ENCODE results near the gene CEP112. TPM values are rescaled to one million over a fixed set of nuclear protein-coding genes. Genes with fewer than 3 reads are reported as not detected.

The CEP112 gene
- total RNA-seq, 1 donor from 2014 or later, result 9.5 TPM

- no peak for TF ChIP-seq CTCF (IDR thresholded peaks at IDR 0.05)
These were observed 291.7 kb downstream of the CEP112 start for GRCh38 chr17:65900216-65900615.

GRCh38 chr17:65898651-65899050 is 293.3 kb downstream of the CEP112 start:
- TF ChIP-seq CTCF (IDR thresholded peaks at IDR 0.05), result no peak
- peaks cover 16% of the 10 kb centered on the region for H3K4me1 Mint-ChIP-seq (ENCODE audit: unreplicated experiment)

More at GRCh38 chr17:65900216-65900615, 291.7 kb downstream of the CEP112 start:
- peaks cover 14% of the 10 kb centered on the region for H3K4me1 Mint-ChIP-seq (ENCODE audit: unreplicated experiment)
- no peak for DNase-seq (ENCODE audit: extremely low spot score, unreplicated experiment)
- H3K27ac Mint-ChIP-seq (ENCODE audit: unreplicated experiment), result no peak overlapping the region
- H3K9me3 Mint-ChIP-seq (ENCODE audit: unreplicated experiment), result no peaks in the 10 kb centered on the region
- no peaks in the 10 kb centered on the region for H3K27me3 Mint-ChIP-seq (ENCODE audit: unreplicated experiment)
- no peak overlapping the region for H3K4me3 Mint-ChIP-seq (ENCODE audit: unreplicated experiment)
- peaks cover 5% of the 10 kb centered on the region for H3K36me3 Mint-ChIP-seq (ENCODE audit: unreplicated experiment)

GRCh38 chr17:65896889-65897288 is 295.0 kb downstream of the CEP112 start:
- Mint-ChIP-seq H3K9me3 (ENCODE audit: unreplicated experiment) (no peaks in the 10 kb centered on the region), H3K4me1 (ENCODE audit: unreplicated experiment) (peaks cover 16% of the 10 kb centered on the region), H3K27me3 (ENCODE audit: unreplicated experiment) (no peaks in the 10 kb centered on the region), H3K4me3 (ENCODE audit: unreplicated experiment) (no peak overlapping the region), H3K36me3 (ENCODE audit: unreplicated experiment) (peaks cover 4% of the 10 kb centered on the region), H3K27ac (ENCODE audit: unreplicated experiment) (no peak overlapping the region)
- DNase-seq (ENCODE audit: extremely low spot score, unreplicated experiment), result no peak
- no peak for TF ChIP-seq CTCF (IDR thresholded peaks at IDR 0.05)

More at GRCh38 chr17:65898651-65899050, 293.3 kb downstream of the CEP112 start:
- Mint-ChIP-seq H3K4me3 (ENCODE audit: unreplicated experiment) (no peak overlapping the region), H3K36me3 (ENCODE audit: unreplicated experiment) (peaks cover 2% of the 10 kb centered on the region), H3K9me3 (ENCODE audit: unreplicated experiment) (no peaks in the 10 kb centered on the region), H3K27ac (ENCODE audit: unreplicated experiment) (no peak overlapping the region), H3K27me3 (ENCODE audit: unreplicated experiment) (no peaks in the 10 kb centered on the region)
- no peak for DNase-seq (ENCODE audit: extremely low spot score, unreplicated experiment)

- no peaks in the 10 kb centered on the region for H3K9me3 Mint-ChIP-seq (ENCODE audit: unreplicated experiment)
- no peak overlapping the region for H3K27ac Mint-ChIP-seq (ENCODE audit: unreplicated experiment)
- TF ChIP-seq CTCF (IDR thresholded peaks at IDR 0.05), result no peak
- H3K27me3 Mint-ChIP-seq (ENCODE audit: unreplicated experiment), result no peaks in the 10 kb centered on the region
- H3K4me1 Mint-ChIP-seq (ENCODE audit: unreplicated experiment), result peaks cover 12% of the 10 kb centered on the region
- DNase-seq (ENCODE audit: extremely low spot score, unreplicated experiment), result no peak
- no peak overlapping the region for H3K4me3 Mint-ChIP-seq (ENCODE audit: unreplicated experiment)
- H3K36me3 Mint-ChIP-seq (ENCODE audit: unreplicated experiment), result peaks cover 3% of the 10 kb centered on the region
These were observed 296.0 kb downstream of the CEP112 start for GRCh38 chr17:65895969-65896368.

- Mint-ChIP-seq H3K27me3 (ENCODE audit: unreplicated experiment) (no peaks in the 10 kb centered on the region), H3K4me3 (ENCODE audit: unreplicated experiment) (no peak overlapping the region), H3K9me3 (ENCODE audit: unreplicated experiment) (no peaks in the 10 kb centered on the region), H3K36me3 (ENCODE audit: unreplicated experiment) (peaks cover 2% of the 10 kb centered on the region), H3K4me1 (ENCODE audit: unreplicated experiment) (peaks cover 12% of the 10 kb centered on the region), H3K27ac (ENCODE audit: unreplicated experiment) (no peak overlapping the region)
- no peak for DNase-seq (ENCODE audit: extremely low spot score, unreplicated experiment)
- TF ChIP-seq CTCF (IDR thresholded peaks at IDR 0.05), result no peak
These were observed 298.1 kb downstream of the CEP112 start for GRCh38 chr17:65893692-65894279.

All from osteocyte (in vitro differentiated cells).